Loucy (cell line): ENCODE results near the gene ATG10.
"Not testable (repeated sequence)": the region's sequence is repeated elsewhere in the genome, so short reads cannot be mapped to it uniquely, and the experiment has no call there.

Experiments
- H2AFZ ChIP-seq: fragments of 200-600 bp; sonication (generic); 2 replicates; pipeline ENCODE4 v1.6.0; 2016; ENCODE audit warnings: antibody characterized with exemption, mild to moderate bottlenecking, low read length, moderate library complexity
- H3F3A ChIP-seq: fragments of 200-600 bp; 2 replicates; pipeline ENCODE4 v1.6.0; 2016; ENCODE audit warnings: antibody characterized with exemption, low read depth, mild to moderate bottlenecking
- H3K27me3 ChIP-seq: fragments of 200-600 bp; sonication (generic); 2 replicates; pipeline ENCODE4 v1.6.1; 2014; ENCODE audit warnings: low read length, mild to moderate bottlenecking; ENCODE audit not compliant: insufficient read depth, poor library complexity, severe bottlenecking
- H3K36me3 ChIP-seq: fragments of 200-600 bp; sonication (generic); 2 replicates; pipeline ENCODE4 v1.6.1; 2016; ENCODE audit warnings: low read length; ENCODE audit not compliant: insufficient read depth
- H3K4me1 ChIP-seq: fragments of 200-600 bp; sonication (generic); 2 replicates; pipeline ENCODE4 v1.5.1; 2014; ENCODE audit warnings: low read length, mild to moderate bottlenecking; ENCODE audit not compliant: insufficient read depth, poor library complexity, severe bottlenecking
- H3K4me2 ChIP-seq: fragments of 200-600 bp; sonication (generic); 2 replicates; pipeline ENCODE4 v1.6.0; 2014; ENCODE audit warnings: antibody characterized with exemption, low read length, low read depth, mild to moderate bottlenecking; ENCODE audit not compliant: poor library complexity, severe bottlenecking
- H3K4me3 ChIP-seq: fragments of 200-600 bp; sonication (generic); 2 replicates; pipeline ENCODE4 v1.5.1; 2014; ENCODE audit warnings: low read length, mild to moderate bottlenecking, mixed read lengths; ENCODE audit not compliant: poor library complexity, severe bottlenecking
- H3K79me2 ChIP-seq: fragments of 200-600 bp; sonication (generic); 2 replicates; pipeline ENCODE4 v1.6.1; 2014; ENCODE audit warnings: low read length; ENCODE audit not compliant: insufficient read depth
- H3K9ac ChIP-seq: fragments of 200-600 bp; sonication (generic); 2 replicates; pipeline ENCODE4 v1.6.0; 2014; ENCODE audit warnings: mild to moderate bottlenecking, low read depth, low read length, moderate library complexity; ENCODE audit not compliant: poor library complexity, severe bottlenecking
- H3K9me2 ChIP-seq: fragments of 200-600 bp; sonication (generic); replicated peaks from 2 replicates; pipeline ENCODE4 v1.6.1; 2016; ENCODE audit warnings: low read depth, low read length, mixed read lengths
- H3K9me3 ChIP-seq: fragments of 200-600 bp; sonication (generic); 2 replicates; pipeline ENCODE4 v1.6.1; 2014; ENCODE audit warnings: mild to moderate bottlenecking, antibody characterized with exemption, low read length, low read depth; ENCODE audit not compliant: insufficient read depth
- H4K20me1 ChIP-seq: fragments of 200-600 bp; sonication (generic); 2 replicates; pipeline ENCODE4 v1.6.0; 2014; ENCODE audit warnings: antibody characterized with exemption, low read length, mild to moderate bottlenecking; ENCODE audit not compliant: insufficient read depth, poor library complexity, severe bottlenecking
- CTCF ChIP-seq: fragments of 200-600 bp; sonication (generic); conservative IDR thresholded peaks from 2 replicates; pipeline ENCODE4 v1.5.1; 2014; ENCODE audit warnings: mild to moderate bottlenecking, antibody characterized with exemption, low read length
- EZH2phosphoT487 ChIP-seq: fragments of 200-600 bp; IDR thresholded peaks from 2 replicates; pipeline ENCODE4 v1.6.1; 2018; ENCODE audit warnings: antibody characterized with exemption, mild to moderate bottlenecking, moderate library complexity, borderline replicate concordance

Gene ATG10

GRCh38 chr5:81972492-81972783, 615 bp downstream of the ATG10 start:
- peak overlapping the region; percentile 99 for H3K9ac ChIP-seq
- peak overlapping the region; percentile 100 for H3K4me3 ChIP-seq
- no peak for TF ChIP-seq CTCF
- no peak for TF ChIP-seq EZH2phosphoT487
- H3K27me3 ChIP-seq = no peaks in the 10 kb centered on the region
- H3K4me1 ChIP-seq = peaks cover 49% of the 10 kb centered on the region
- peaks cover 27% of the 10 kb centered on the region for H3K79me2 ChIP-seq
- H3K9me3 ChIP-seq = no peaks in the 10 kb centered on the region
- no peaks in the 10 kb centered on the region for H3K36me3 ChIP-seq
- H4K20me1 ChIP-seq = no peaks in the 10 kb centered on the region
- H2AFZ ChIP-seq = peak overlapping the region; percentile 85
- H3K4me2 ChIP-seq = peak overlapping the region; percentile 98
- no peaks in the 10 kb centered on the region for H3K9me2 ChIP-seq
- no peaks in the 10 kb centered on the region for H3F3A ChIP-seq

DNA sequence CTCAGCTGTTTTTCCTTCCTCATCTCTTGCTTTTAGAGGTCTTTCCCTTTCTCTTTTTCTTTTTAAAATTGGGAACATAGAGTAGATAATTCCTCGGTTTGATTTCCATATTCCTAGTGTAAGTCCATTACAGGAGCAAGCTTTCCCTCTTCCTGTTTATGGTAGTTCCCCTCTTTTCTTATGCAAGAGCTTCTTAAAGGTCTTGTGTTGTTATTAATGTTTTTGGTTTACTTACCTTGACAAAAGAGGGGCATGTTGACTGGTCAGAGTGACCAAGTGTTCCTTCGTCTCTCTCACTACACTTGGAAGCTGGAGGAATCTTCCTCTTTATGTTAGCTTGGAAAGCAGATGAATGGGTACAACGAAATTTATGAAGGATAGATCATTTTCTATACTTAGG, 8.3 kb downstream of the ATG10 start:
- Histone ChIP-seq H3K79me2 (no peaks in the 10 kb centered on the region), H3F3A (no peaks in the 10 kb centered on the region), H3K36me3 (no peaks in the 10 kb centered on the region), H3K9me2 (no peaks in the 10 kb centered on the region), H2AFZ (no peak overlapping the region), H4K20me1 (no peaks in the 10 kb centered on the region), H3K4me1 (peaks cover 6% of the 10 kb centered on the region), H3K27me3 (no peaks in the 10 kb centered on the region), H3K9ac (no peak overlapping the region), H3K4me3 (no peak overlapping the region), H3K9me3 (no peaks in the 10 kb centered on the region), H3K4me2 (no peak overlapping the region)
- TF ChIP-seq EZH2phosphoT487 (no peak), CTCF (no peak)

DNA sequence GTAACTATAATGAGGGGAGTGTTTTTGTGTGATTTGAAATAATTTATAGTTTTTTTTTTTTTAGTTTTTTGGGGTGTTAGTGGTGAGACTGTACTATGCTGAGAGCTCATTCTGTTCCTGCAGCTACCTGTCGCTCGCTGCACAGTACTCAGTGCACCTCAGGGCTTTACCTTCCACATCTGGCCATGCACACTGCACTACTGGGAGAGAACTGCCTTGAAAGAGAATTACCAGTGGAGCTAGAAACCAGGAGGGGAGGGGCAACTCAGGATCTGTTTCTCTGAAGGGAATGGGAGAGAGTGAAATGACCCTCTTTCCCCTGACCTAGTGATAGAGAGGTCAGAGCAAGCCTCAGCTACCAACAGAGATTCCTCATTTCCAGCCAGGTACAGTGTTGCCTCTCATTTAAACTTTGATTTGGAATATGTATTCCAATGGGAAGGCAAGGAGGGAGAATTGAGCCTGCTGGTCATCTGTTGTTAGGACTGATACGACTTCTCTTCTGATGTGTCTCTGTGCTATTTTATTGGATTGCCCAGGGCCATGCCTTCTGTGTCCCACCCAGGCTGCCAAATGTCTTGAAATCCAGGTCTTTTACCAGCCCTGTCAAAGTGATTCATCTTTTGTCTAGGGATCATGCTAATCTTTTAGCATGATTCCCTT, 8.9 kb downstream of the ATG10 start:
- H3K27me3 ChIP-seq = no peaks in the 10 kb centered on the region
- no peaks in the 10 kb centered on the region for H3F3A ChIP-seq
- no peaks in the 10 kb centered on the region for H3K79me2 ChIP-seq
- H3K9me2 ChIP-seq = no peaks in the 10 kb centered on the region
- H3K9me3 ChIP-seq = no peaks in the 10 kb centered on the region
- no peak overlapping the region for H3K9ac ChIP-seq
- no peaks in the 10 kb centered on the region for H3K36me3 ChIP-seq
- H4K20me1 ChIP-seq = no peaks in the 10 kb centered on the region
- H3K4me1 ChIP-seq = peaks cover 6% of the 10 kb centered on the region
- TF ChIP-seq EZH2phosphoT487 (no peak), CTCF (no peak)
- no peak overlapping the region for H3K4me3 ChIP-seq
- H3K4me2 ChIP-seq = no peak overlapping the region
- H2AFZ ChIP-seq = no peak overlapping the region

DNA sequence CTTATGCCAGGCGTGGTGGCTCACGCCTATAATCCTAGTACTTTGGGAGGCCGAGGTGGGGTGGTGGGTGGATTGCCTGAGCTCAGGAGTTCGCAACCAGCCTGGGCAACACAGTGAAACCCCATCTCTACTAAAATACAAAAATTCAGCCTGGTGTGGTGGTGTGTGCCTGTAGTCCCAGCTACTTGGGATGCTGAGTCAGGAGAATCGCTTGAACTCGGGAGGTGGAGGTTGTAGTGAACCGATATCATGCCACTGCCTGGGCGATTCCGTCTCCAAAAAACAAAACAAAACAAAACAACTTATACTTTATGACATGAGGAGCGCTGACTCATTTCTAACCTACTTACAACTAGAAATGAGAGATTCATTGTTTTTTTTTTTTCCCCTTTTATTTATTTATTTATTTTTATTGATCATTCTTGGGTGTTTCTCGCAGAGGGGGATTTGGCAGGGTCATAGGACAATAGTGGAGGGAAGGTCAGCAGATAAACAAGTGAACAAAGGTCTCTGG, 10.4 kb downstream of the ATG10 start:
- not testable (repeated sequence) for H2AFZ ChIP-seq, H4K20me1 ChIP-seq, H3K4me1 ChIP-seq, H3K9me3 ChIP-seq, H3K36me3 ChIP-seq, H3K27me3 ChIP-seq, H3K9me2 ChIP-seq, H3K9ac ChIP-seq, H3K4me2 ChIP-seq, H3K4me3 ChIP-seq, H3F3A ChIP-seq, H3K79me2 ChIP-seq

GRCh38 chr5:81983148-81983547, 11.3 kb downstream of the ATG10 start:
- not testable (repeated sequence) for H3K9me2 ChIP-seq, H2AFZ ChIP-seq, H3K9me3 ChIP-seq, H3F3A ChIP-seq, H3K79me2 ChIP-seq, H3K27me3 ChIP-seq, H3K4me3 ChIP-seq, H3K36me3 ChIP-seq, H4K20me1 ChIP-seq, H3K4me1 ChIP-seq, H3K9ac ChIP-seq, H3K4me2 ChIP-seq
